ENCODE results near the gene COX6B2.
"Not testable (repeated sequence)": the region's sequence is repeated elsewhere in the genome, so short reads cannot be mapped to it uniquely, and the experiment has no call there.

GRCh38 chr19:55401390-55401789, 46.9 kb upstream of the COX6B2 start:
- TF ChIP-seq CTCF, POLR2A (IDR thresholded peaks at IDR 0.05): not testable (repeated sequence)

Data from uterus (tissue), 2 donors.